ENCODE results near the gene GNA14.

The GNA14 gene

DNA sequence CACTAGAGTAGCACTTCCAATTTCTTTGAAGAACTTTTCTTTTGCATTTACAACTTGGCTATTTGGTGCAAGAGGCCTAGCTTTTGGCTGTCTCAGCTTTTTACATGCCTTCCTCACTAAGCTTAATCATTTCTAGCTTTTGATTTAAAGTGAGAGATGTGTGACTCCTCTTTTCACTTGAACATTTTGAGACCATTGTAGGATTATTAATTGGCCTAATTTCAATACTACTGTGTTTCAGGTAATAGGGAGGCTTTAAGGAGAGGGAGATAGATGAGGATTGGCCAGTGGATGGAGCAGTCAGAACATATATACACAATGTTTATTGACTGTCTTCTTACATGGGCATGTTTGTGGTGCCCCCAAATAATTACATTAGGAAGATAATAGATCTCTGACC is 161.7 kb downstream of the GNA14 start:
- DNase-seq (ENCODE audit: low spot score) = no peak
- TF ChIP-seq, protein P1, sequence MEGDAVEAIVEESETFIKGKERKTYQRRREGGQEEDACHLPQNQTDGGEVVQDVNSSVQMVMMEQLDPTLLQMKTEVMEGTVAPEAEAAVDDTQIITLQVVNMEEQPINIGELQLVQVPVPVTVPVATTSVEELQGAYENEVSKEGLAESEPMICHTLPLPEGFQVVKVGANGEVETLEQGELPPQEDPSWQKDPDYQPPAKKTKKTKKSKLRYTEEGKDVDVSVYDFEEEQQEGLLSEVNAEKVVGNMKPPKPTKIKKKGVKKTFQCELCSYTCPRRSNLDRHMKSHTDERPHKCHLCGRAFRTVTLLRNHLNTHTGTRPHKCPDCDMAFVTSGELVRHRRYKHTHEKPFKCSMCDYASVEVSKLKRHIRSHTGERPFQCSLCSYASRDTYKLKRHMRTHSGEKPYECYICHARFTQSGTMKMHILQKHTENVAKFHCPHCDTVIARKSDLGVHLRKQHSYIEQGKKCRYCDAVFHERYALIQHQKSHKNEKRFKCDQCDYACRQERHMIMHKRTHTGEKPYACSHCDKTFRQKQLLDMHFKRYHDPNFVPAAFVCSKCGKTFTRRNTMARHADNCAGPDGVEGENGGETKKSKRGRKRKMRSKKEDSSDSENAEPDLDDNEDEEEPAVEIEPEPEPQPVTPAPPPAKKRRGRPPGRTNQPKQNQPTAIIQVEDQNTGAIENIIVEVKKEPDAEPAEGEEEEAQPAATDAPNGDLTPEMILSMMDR (IDR thresholded peaks at IDR 0.05; ENCODE audit: extremely low read depth, missing control alignments) = no peak

DNA sequence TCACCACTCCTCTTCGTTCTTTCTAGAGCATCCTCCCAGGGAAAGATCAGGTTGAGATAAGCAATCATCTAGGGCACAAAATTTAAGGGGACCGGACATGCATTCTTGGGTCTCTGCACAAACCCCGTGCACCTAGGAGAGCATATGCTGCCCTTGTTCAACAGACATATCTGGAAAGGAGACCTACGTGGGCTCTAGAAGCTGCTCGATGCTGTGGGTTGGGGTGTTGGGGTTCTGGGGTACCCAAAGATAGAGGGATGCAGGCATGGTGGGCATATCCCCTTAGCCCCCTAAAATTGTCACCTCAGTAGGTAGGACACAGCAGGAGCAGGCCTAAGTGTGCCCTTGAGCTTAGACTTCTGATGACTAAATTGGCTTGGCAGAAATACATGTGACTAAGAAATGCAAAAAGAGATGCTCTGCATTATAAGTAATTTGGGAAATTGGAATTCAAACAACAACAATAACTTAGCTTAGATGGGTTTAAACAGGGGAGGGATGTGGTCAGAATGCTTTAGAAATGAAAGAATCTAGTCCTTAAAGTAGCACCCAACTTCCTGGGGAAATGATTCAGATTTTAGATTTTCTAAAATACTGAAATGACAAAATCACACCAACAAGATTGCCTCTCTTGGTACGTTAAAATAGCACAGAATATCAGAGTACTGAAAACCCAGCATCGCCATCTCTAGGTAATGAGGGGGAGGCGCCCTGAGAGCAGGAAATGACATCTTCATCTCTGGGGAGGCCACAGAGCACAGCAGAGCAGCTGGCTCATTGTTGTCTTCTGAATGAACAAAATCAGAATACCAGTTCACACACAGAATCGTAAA is 172.3 kb downstream of the GNA14 start:
- TF ChIP-seq, protein P1 (IDR thresholded peaks at IDR 0.05; ENCODE audit: extremely low read depth, missing control alignments) = no peak
- peak; percentile 61 for DNase-seq (ENCODE audit: low spot score)

DNA sequence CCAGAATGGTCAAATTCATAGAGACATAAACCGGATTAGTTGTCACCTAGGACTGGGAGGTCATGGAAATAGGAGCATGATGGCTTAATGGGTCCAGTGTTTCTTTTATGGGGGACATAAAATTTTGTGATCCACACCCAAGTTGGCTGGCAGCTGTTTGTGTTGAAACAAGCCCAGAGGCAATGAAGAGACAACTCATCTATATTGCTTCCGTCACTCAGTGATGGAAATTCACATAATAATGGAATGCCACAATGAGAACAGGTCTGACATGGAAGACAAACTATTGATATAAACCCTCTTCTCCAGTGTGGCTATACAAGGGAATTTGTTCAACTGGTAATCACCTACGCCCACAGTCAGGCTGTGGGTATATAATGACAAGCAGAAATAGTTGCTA is 173.2 kb downstream of the GNA14 start:
- TF ChIP-seq, protein P1 (IDR thresholded peaks at IDR 0.05; ENCODE audit: extremely low read depth, missing control alignments) = no peak
- no peak for DNase-seq (ENCODE audit: low spot score)

DNA sequence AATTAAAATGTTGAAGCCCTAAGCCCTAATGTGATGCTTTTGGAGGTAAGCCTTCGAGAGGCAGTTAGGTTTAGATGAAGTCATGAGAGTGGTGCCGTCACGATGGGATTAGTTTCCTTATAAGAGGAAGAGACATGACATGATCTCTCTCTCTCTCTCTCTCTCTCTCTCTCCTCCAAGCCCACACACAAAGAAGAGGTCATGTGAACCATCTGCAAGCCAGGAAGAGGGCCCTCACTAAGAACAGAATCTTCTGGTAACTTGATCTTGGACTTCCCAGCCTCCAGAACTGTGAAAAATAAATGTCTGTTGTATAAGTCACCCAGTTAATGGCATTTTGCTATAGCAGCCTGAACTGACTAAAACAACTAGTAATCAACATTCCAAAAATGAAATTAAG is 175.5 kb downstream of the GNA14 start:
- no peak for DNase-seq (ENCODE audit: low spot score)
- TF ChIP-seq, protein P1 (IDR thresholded peaks at IDR 0.05; ENCODE audit: extremely low read depth, missing control alignments) = no peak

DNA sequence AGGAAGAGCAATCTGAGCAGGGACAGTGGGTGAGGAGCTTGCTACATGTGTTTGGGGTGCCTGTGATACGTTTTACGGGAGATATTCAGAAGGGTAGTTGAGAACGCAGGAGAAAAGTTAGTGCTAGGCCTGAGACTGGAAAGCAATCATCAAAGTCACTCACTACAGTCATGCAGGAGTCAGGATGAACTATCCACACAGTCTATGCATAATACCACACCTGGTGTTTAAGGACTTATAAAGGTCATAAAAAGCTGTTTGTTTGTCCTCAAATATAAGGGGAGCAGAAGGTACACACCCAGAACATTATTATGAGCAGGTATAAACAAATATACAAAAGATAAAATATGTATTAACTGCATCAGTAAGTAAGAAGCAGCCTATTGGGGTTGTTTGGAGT is 176.6 kb downstream of the GNA14 start:
- TF ChIP-seq, protein P1 (IDR thresholded peaks at IDR 0.05; ENCODE audit: extremely low read depth, missing control alignments) = no peak
- no peak for DNase-seq (ENCODE audit: low spot score)

DNA sequence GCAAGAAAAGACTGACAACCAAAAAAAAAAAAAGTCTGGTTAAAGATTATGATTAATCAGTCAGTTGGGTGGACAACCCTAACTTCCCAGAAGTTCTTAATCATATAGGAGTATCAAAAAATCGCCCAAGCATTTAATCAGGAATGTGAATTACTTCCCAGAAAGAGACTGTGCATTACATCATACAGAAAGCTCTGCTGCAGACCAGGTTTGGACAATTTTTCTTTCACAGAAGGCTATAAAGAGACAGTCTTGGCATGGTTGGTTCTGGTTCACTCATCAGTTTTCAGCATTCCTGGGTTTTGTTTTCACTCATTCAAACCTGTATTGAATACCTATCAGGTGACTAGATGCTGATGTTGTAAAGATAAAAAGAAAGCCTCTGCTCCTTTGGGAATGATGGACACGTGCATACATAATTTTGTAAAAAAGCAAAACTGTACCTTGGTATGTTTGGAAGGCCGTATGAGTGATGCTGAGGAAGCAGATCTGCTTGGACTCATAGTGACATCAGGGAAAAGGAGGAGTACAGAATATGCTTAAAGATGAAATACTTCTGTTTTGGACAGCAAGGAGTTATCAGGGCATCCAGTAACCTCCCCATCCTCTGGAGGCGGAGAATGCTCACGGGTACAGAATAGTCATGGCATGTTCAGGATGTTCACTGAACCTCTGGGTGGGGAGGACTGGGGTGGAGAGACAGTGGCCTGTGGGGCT is 178.4 kb downstream of the GNA14 start:
- TF ChIP-seq, protein P1 (IDR thresholded peaks at IDR 0.05; ENCODE audit: extremely low read depth, missing control alignments) = no peak
- DNase-seq (ENCODE audit: low spot score) = no peak

DNA sequence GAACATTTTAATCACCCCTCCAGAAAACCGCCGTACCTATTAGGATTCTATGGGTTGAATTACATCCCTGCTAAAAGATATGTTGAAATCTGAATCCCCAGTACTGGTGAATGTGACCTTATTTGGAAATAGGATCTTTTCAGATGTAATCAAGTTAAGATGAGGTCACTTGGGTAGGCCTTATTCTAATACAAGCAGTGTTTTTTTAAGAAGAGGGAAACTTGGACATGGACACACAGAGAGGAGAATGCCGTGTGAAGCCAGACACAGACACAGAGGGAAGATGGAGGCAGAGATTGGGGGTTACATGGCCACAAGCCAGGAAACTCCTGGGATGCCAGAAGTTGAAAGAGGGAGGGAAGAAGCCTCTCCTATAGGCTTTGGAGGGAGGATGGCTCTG is 183.5 kb downstream of the GNA14 start:
- no peak for DNase-seq (ENCODE audit: low spot score)
- TF ChIP-seq, protein P1 (IDR thresholded peaks at IDR 0.05; ENCODE audit: extremely low read depth, missing control alignments) = no peak
